GM21423 (cell line): ENCODE data around the gene PWP1.
A peak's percentile ranks its signal among the peaks of the same experiment; 100 is the strongest.

Experiments used
- ATAC-seq: cut with Tn5 transposase; IDR thresholded peaks from one replicate; pipeline ENCODE4 v1.9.1; 2021; ENCODE audit warnings: mild to moderate bottlenecking, moderate library complexity; ENCODE audit not compliant: unreplicated experiment

PWP1 gene

GRCh38 chr12:107732365-107732764 lies 46.8 kb downstream of the PWP1 start:
- no peak for ATAC-seq

DNA sequence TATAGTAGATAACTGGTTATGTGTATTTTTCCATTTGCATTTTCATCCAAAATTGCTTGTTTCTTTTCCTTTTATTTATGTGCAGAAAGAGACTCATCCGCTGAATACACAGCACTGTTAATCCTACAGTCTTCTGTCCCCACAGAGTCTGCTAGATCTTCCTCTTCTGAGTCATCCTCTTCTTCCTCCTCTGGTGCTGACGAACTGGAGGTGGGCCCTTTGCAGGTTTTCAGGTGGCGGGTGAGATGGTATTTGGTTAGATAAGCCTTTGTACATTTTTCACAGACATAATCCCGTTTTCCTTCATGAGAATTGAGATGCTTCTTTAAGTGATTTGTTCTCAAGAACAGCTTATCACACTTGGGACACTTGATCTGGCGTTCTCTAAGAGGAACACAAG lies 48.5 kb downstream of the PWP1 start:
- ATAC-seq, result no peak

GRCh38 chr12:107735763-107736162 lies 50.2 kb downstream of the PWP1 start:
- no peak for ATAC-seq

DNA sequence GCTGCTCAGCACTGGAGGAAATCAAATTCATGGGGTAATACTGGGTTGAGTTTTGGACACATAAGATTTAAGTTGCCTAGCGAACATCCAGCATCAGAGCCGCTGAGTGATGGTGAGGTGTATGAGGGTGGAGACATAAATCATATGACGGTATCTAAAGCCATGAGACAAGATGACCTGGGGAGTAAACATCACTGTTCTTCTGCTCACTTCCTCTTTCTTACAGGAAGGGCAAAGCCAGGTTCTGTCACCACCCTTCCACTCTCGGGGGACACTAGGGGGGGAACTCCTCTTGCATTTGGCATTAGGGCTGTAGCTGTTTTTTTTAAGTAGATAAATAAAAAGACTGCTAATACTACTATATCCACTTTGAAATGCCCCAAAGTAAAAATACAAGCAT lies 51.3 kb downstream of the PWP1 start:
- ATAC-seq, result peak; percentile 92

- no peak for ATAC-seq
These were observed 62.9 kb downstream of the PWP1 start for GRCh38 chr12:107748472-107748871.

DNA sequence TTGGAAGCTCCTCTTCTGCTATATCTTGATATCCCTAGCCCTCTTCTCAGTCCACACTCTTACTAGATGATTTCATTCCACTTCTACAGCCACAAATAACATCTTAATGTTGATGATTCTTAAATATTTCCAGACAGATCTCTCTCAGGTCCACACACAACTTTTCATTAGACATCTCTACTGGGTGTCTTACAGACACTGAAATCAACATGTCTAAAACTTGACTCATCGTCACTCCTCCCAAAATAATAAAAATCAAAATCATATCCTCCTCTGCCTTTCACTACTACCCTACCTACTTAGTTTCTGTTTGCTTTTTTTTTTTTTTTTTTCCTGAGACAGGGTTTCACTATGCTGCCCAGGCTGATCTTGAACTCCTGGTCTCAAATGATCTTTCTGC lies 63.5 kb downstream of the PWP1 start:
- ATAC-seq, result no peak

DNA sequence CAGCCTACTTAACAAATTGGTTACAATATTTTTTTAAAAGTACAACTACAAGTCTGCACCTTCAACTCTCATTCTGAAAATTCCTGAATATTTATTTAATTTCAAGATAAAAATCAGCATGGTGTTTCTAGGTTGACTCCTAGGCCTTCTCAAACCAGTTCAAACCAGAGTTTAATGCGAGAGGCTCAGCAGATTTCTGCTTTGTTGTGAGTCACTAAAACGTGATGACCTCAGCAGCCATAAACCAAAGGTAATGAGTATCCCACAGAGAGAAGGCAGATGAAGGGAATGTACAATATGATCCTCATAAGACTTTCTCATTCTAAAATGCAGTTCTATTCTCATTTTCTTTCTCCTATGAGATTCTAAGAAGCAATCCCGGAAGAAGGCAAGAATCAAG lies 73.8 kb downstream of the PWP1 start:
- no peak for ATAC-seq

DNA sequence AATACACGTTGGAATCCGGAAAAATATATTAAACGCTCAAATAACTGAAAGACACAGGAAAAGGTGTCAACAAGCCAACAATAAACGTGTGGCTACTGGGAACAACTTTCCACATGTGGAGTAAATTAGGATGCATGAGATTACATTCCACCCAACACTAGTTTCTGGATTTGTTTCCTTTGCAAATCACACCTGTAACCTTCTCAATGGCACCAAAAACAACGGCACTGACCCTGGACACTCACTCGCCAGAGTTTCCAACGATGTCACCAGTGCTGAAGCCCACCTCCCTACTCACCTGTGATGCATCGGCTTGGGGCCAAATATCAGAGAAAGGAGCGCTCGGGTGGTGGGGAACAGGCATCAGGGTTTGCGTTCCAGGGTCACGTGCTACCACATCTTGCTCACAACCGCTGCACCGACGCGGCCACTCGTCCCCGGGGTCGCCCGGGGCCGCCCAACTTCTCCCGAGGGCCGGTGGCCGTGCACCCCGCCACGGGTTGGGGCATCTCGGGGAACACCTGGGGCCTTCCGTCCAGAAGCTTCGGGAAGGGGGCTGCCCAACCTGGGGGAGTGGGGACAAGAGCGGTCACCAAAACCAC lies 74.7 kb downstream of the PWP1 start:
- peak; percentile 16 for ATAC-seq

DNA sequence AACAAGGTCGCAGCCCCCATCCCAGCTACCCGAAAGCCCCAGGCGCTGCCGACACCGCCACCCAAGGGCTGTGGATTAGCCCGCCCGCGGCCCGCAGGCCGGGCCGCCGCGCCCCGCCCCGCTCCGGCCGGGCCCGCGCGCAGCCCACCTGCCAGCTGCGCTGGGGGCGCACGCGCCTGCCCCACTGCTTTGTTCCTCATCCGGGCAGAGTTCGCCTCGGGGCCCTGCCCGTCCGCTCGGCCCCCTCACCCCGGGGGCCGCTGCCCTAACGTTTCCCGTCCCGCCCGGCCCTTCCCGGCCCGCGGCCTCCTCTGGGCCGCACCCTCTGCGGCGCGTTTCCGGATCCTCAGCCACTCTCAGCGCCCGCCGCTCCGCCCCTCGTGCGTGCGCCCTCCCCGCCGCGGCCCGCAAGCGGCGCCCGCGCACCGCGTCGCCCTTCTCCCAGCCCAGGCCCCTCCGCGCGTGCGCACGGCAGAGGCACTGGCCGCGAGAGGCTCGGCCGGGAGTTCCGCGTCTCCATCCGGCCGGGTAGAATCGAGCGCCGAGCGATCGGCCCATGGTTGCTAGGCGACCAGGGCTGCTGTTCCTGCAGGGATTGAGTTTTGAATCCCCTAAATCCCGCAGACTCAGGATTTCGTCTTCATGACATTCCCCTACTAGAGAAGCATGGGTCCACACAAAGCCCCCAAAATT lies 75.4 kb downstream of the PWP1 start, which contains the start of gene PRDM4:
Gene PRDM4 (minus strand): TSS at position 329 of the 693 bp plus-strand sequence. CDS start 622 bp downstream, outside the sequence.
- ATAC-seq, result peak; percentile 92

DNA sequence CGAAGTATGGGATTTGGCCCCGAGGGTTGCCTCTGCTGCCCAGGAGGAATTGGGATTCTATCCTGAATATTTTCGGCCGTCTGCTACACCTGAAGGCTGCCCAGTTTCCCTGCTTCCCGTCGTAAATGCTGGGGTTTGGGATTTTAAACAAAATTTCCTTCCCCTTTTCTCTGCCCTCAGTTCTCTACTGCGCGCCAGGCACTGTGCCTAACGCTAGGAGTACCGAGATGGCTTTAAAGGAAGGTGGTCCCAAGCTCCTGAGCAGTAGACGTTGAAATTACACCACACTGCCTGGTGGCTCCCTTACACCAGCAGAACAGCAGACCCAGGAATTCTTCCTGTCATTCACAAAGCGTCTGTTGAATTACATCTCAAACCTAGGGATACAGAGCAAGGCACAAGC lies 75.9 kb downstream of the PWP1 start:
- peak; percentile 11 for ATAC-seq
